Measurements from ENCODE around the gene CDK10.

DNA sequence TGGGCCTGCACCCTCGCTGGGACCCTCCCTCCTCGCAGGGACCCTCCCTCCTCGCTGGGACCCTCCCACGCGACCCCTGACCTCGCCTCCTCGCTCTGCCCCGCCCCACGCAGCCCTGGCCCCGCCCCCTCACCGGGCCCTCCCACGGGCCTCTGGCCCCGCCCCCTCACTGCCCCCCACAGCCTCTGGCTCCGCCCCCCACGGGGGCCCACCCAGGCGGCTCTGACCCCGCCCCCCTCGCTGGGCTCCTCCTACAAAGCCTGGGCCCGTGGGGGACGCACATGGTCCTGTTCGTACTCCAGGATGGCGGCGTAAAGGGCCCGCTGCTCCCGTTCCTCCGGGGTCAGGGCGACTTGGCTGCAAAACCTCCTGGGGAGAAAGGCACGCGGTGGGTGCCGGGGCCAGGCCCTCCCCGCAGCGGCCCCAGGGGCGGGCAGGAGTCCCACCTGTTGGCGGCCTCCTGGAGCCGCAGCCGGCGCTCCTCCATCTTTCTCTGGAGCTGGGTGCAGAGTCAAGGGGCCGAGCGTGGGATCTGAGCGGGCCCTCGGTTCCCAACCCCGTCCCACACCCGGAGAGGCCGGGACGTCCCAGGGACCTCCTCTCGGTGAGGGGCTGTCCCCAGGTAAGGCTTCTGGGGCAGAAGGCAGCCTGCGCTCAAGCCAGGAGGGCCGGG is 25.2 kb downstream of the CDK10 start:
- TF ChIP-seq, protein P1, sequence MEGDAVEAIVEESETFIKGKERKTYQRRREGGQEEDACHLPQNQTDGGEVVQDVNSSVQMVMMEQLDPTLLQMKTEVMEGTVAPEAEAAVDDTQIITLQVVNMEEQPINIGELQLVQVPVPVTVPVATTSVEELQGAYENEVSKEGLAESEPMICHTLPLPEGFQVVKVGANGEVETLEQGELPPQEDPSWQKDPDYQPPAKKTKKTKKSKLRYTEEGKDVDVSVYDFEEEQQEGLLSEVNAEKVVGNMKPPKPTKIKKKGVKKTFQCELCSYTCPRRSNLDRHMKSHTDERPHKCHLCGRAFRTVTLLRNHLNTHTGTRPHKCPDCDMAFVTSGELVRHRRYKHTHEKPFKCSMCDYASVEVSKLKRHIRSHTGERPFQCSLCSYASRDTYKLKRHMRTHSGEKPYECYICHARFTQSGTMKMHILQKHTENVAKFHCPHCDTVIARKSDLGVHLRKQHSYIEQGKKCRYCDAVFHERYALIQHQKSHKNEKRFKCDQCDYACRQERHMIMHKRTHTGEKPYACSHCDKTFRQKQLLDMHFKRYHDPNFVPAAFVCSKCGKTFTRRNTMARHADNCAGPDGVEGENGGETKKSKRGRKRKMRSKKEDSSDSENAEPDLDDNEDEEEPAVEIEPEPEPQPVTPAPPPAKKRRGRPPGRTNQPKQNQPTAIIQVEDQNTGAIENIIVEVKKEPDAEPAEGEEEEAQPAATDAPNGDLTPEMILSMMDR (IDR thresholded peaks at IDR 0.05) = no peak
- TF ChIP-seq POLR2A (IDR thresholded peaks at IDR 0.05) = no peak

Data from right lobe of liver (tissue), 4 donors.